Measurements from ENCODE around the gene COQ6. TPM values are rescaled to one million over a fixed set of nuclear protein-coding genes. Genes with fewer than 3 reads are reported as not detected.

Gene COQ6
- total RNA-seq, 1 donor from 2014 or later = 49.8 TPM

DNA sequence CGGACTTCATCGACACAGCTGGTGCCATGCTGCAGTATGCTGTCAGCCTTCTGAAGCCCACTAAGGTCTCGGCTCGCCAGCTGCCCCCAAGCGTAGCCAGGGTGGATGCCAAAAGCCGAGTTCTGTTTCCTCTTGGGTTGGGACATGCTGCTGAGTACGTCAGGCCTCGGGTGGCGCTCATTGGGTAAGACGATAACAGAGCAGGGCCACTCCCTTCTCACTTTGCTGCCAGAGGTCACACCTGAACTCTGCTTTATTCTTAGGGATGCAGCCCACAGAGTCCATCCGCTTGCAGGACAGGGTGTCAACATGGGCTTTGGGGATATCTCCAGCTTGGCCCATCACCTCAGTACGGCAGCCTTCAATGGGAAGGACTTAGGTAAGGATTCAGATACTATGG lies 11.1 kb downstream of the COQ6 start:
- H3K4me3 ChIP-seq = no peak overlapping the region

DNA sequence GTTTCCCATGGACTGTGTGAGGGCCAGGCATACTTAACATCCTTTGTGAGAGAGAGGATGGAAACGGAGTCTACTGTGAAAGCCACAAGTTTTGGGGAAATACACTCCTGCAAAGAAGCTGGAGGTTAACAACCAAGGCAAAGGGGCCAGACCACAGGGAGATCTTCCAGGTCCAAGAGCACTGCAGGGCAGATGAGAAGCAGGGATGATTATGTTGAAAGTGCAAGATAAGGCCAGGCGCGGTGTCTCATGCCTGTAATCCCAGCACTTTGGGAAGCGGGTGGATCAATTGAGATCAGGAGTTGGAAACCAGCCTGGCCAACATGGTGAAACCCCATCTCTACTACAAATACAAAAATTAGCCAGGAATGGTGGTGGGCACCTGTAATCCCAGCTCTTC lies 15.1 kb downstream of the COQ6 start:
- H3K27me3 ChIP-seq (ENCODE audit: low read depth) = no peaks in the 10 kb centered on the region
- TF ChIP-seq, protein P1, sequence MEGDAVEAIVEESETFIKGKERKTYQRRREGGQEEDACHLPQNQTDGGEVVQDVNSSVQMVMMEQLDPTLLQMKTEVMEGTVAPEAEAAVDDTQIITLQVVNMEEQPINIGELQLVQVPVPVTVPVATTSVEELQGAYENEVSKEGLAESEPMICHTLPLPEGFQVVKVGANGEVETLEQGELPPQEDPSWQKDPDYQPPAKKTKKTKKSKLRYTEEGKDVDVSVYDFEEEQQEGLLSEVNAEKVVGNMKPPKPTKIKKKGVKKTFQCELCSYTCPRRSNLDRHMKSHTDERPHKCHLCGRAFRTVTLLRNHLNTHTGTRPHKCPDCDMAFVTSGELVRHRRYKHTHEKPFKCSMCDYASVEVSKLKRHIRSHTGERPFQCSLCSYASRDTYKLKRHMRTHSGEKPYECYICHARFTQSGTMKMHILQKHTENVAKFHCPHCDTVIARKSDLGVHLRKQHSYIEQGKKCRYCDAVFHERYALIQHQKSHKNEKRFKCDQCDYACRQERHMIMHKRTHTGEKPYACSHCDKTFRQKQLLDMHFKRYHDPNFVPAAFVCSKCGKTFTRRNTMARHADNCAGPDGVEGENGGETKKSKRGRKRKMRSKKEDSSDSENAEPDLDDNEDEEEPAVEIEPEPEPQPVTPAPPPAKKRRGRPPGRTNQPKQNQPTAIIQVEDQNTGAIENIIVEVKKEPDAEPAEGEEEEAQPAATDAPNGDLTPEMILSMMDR (IDR thresholded peaks at IDR 0.05; ENCODE audit: borderline replicate concordance) = no peak
- DNase-seq = no peak
- H3K4me3 ChIP-seq = no peak overlapping the region
- no peaks in the 10 kb centered on the region for H3K9me3 ChIP-seq (replicated peaks)
- H3K36me3 ChIP-seq = peaks cover 76% of the 10 kb centered on the region
- intact Hi-C loops (cut with micrococcal nuclease) = no loop called here
- H3K4me1 ChIP-seq = no peaks in the 10 kb centered on the region
- no peak overlapping the region for H3K27ac ChIP-seq (replicated peaks)

More for the DNA sequence above, 11.1 kb downstream of the COQ6 start:
- TF ChIP-seq, protein P1 (IDR thresholded peaks at IDR 0.05; ENCODE audit: borderline replicate concordance) = no peak
- no peak for DNase-seq
- H3K27me3 ChIP-seq (ENCODE audit: low read depth) = no peaks in the 10 kb centered on the region
- intact Hi-C loops (cut with micrococcal nuclease) = no loop called here
- no peak overlapping the region for H3K27ac ChIP-seq (replicated peaks)
- H3K4me1 ChIP-seq = no peaks in the 10 kb centered on the region
- peaks cover 83% of the 10 kb centered on the region for H3K36me3 ChIP-seq
- H3K9me3 ChIP-seq (replicated peaks) = no peaks in the 10 kb centered on the region

DNA sequence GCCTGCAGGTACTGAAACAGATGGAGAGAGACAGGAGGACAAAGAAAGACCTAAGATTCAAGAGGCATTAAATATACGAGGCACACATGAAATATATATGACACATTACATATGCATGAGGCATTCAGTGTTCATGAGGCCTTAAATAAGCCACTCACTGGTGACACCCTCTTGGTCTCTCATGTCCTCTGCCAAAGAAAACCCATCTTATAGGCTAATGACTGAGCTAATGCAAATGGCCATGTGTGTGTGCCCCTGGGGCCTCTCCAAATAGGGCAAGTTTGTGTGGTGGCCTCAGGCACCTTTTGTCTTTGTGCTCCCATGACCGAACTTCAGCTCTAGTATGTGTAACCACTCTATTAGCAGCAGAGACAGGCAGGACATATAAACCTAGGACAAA lies 18.8 kb downstream of the COQ6 start:
- H3K27me3 ChIP-seq (ENCODE audit: low read depth) = no peaks in the 10 kb centered on the region
- intact Hi-C loops (cut with micrococcal nuclease) = no loop called here
- TF ChIP-seq, protein P1 (IDR thresholded peaks at IDR 0.05; ENCODE audit: borderline replicate concordance) = no peak
- no peak overlapping the region for H3K4me3 ChIP-seq
- H3K9me3 ChIP-seq (replicated peaks) = no peaks in the 10 kb centered on the region
- H3K36me3 ChIP-seq = peaks cover 58% of the 10 kb centered on the region
- DNase-seq = no peak
- H3K4me1 ChIP-seq = peaks cover 6% of the 10 kb centered on the region
- no peak overlapping the region for H3K27ac ChIP-seq (replicated peaks)

DNA sequence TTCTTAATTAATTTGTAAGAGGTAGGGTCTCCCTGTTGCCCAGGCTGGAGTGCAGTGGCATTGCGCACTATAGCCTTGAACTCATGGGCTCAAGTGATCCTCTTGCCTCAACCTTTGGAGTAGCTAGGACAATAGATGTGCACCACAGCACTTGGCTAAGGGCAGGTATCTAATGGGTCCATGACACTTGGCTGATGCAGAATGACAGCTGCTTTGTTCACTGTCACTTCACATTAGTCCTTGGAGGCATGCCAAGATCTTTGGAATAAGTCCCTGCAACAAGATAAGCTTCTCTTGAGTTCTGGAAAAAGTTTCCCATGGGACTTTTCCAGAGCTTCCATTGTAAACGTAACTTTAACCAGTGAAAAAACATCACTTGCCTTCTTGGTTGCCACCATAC lies 23.4 kb downstream of the COQ6 start:
- Histone ChIP-seq H3K36me3 (peaks cover 55% of the 10 kb centered on the region), H3K4me3 (no peak overlapping the region), H3K9me3 (replicated peaks) (no peaks in the 10 kb centered on the region), H3K27ac (replicated peaks) (no peak overlapping the region), H3K27me3 (ENCODE audit: low read depth) (no peaks in the 10 kb centered on the region), H3K4me1 (peaks cover 7% of the 10 kb centered on the region)
- DNase-seq = no peak
- intact Hi-C loops (cut with micrococcal nuclease) = no loop called here
- TF ChIP-seq, protein P1 (IDR thresholded peaks at IDR 0.05; ENCODE audit: borderline replicate concordance) = no peak

DNA sequence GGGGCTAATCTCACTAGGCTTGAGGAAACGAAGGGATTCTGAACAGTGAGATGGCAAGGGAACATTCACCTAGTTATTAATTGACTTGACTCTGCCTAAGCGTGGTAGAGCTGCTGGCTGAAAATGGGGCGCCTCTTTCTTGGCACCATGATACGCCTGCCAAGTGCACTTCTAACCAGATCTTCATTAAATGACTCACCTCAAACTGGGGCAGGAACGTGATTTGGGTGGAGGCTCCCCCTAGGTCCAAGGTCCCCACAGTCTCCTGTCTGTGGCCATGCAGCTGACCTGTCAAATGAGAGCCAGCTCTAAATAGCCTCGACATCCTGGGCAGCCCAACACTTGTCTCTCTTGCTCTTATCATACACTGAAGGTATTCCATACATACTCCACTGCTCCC lies 26.0 kb downstream of the COQ6 start:
- H3K27me3 ChIP-seq (ENCODE audit: low read depth) = no peaks in the 10 kb centered on the region
- intact Hi-C loops (cut with micrococcal nuclease) = no loop called here
- H3K36me3 ChIP-seq = peaks cover 30% of the 10 kb centered on the region
- H3K9me3 ChIP-seq (replicated peaks) = no peaks in the 10 kb centered on the region
- TF ChIP-seq, protein P1 (IDR thresholded peaks at IDR 0.05; ENCODE audit: borderline replicate concordance) = no peak
- no peak overlapping the region for H3K4me3 ChIP-seq
- H3K27ac ChIP-seq (replicated peaks) = no peak overlapping the region
- H3K4me1 ChIP-seq = peaks cover 7% of the 10 kb centered on the region
- no peak for DNase-seq

DNA sequence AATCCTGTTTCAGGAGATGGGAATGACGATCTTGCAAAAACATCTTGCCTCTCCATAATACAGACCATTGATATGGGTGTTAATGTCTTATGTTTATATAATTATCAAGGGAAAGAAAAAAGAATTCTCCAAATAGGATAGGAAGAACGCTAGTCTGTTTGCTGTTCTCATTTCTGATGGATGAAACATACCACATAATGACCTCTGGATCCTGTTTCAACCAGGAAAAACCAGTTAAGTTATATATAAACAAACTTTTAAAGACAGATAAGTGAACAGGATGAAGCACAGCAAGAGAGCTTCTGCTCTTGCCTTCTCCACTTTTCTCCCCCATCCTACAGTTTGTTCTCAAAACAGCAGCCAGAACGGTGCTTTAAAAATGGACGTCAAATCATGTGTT lies 27.8 kb downstream of the COQ6 start:
- H3K4me1 ChIP-seq = peaks cover 7% of the 10 kb centered on the region
- no peaks in the 10 kb centered on the region for H3K27me3 ChIP-seq (ENCODE audit: low read depth)
- H3K27ac ChIP-seq (replicated peaks) = no peak overlapping the region
- no peaks in the 10 kb centered on the region for H3K9me3 ChIP-seq (replicated peaks)
- intact Hi-C loops (cut with micrococcal nuclease) = no loop called here
- DNase-seq = no peak
- H3K36me3 ChIP-seq = peaks cover 37% of the 10 kb centered on the region
- TF ChIP-seq, protein P1 (IDR thresholded peaks at IDR 0.05; ENCODE audit: borderline replicate concordance) = no peak
- H3K4me3 ChIP-seq = no peak overlapping the region
